Kidney glomerular epithelial cell (primary cell): ENCODE data around the gene MYO5C.
"Not testable (repeated sequence)": the region's sequence is repeated elsewhere in the genome, so short reads cannot be mapped to it uniquely, and the experiment has no call there.

Experiments
- DNase-seq: peaks from one replicate; lab custom pipeline; 2025; lab: John Stamatoyannopoulos, UW

The MYO5C gene

DNA sequence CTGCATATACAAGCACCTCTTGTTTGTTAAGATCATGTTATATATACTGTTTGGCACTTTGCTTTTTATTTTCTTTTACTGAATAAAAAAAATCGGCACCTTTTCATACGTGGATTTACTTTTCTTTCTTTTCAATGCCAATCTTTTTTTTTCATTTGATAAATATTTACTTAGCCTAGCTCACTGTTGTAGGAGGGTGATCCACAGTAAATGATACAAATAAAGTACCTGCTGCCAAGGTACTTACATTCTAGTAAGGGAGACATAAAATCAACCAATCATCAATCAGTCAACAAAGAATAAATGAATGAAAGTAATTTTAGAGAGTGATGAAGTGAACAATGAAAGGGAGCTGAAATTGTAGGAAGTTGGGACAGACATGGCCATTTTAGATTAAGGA, 122.7 kb downstream of the MYO5C start:
- no peak for DNase-seq

DNA sequence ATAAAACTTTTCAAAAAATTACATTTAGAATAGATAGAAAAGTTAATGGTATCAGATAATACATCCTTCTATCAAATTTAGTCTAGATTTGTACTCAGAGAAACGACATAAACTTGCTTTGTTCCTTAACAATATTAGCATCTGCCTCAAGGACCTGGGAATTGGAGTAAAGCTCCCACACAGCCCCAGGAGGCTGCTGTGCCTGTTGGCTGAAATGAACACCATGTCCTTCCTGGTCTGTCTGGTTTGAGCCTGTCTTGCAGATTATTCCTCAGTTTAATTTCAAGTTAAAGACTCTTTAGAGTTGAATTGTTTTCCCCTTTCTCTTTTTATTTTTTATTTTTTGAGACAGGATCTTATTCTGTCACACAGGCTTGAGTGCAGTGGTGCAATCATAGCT, 123.8 kb downstream of the MYO5C start:
- no peak for DNase-seq

GRCh38 chr15:52171386-52171785, 124.2 kb downstream of the MYO5C start:
- peak; percentile 2 for DNase-seq

GRCh38 chr15:52170199-52170598, 125.4 kb downstream of the MYO5C start:
- DNase-seq, result not testable (repeated sequence)

GRCh38 chr15:52165494-52166131, 130.0 kb downstream of the MYO5C start:
- DNase-seq, result not testable (repeated sequence)

- DNase-seq, result no peak
Observed at GRCh38 chr15:52164631-52165265, 130.9 kb downstream of the MYO5C start.

GRCh38 chr15:52163321-52164190, 132.0 kb downstream of the MYO5C start:
- DNase-seq, result no peak

GRCh38 chr15:52162876-52163275, 132.7 kb downstream of the MYO5C start:
- DNase-seq, result no peak

- DNase-seq, result no peak
Observed at GRCh38 chr15:52162260-52162659, 133.3 kb downstream of the MYO5C start.

- no peak for DNase-seq
Observed at GRCh38 chr15:52161406-52161966, 134.1 kb downstream of the MYO5C start.

DNA sequence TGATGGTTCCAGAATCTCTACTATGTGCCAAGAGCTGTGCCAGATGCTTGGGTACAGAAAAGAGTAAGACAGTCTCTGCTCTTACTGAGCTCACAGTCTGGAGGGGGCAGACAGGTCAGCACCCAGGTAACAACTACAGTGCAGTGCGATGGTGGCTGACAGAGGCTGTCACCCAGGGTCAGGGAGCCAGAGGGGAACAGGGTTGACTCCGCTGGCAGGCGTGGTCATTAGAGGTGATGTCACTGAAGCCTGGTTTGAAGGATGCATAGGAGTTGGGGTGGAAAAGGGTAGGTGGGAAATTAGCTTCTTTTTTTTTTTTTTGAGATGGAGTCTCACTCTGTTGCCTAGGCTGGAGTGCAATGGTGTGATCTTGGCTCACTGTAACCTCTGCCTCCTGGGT, 136.0 kb downstream of the MYO5C start:
- no peak for DNase-seq

DNA sequence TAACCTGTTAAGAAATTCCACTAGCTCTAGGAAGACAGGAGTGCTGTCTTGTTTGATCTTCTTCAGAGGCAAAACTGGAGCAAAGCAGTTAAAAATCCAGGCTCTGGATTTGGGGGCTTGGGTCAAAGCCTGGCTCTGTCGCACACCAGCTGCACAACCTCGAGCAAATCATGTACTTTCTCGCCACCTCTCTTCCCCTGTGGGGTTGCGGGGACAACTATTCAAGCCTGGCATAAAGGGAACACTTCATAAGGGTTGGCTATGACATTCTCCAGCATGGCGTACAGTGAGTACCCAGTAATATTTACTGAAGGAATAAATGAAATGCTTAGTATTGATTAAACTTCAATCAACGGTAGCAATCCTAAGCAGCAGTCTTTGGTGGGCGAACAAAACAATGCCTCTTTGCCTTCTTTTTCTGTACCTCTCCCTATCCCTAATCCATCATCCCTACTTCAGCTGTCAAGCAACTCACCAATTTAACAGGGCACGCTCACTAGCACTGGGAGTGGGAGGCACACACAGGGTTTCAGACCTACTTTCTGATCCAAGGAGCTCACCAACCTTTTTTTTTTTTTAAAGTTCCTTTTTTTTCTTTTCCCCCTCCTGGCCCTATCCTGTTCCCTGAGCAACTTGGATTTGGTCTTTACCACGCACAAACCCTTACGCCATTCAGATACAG, 137.4 kb downstream of the MYO5C start:
- DNase-seq, result no peak

- no peak for DNase-seq
Observed at GRCh38 chr15:52155878-52156277, 139.7 kb downstream of the MYO5C start.

GRCh38 chr15:52154896-52155865, 140.4 kb downstream of the MYO5C start:
- no peak for DNase-seq

GRCh38 chr15:52153900-52154895, 141.4 kb downstream of the MYO5C start:
- DNase-seq, result no peak

DNA sequence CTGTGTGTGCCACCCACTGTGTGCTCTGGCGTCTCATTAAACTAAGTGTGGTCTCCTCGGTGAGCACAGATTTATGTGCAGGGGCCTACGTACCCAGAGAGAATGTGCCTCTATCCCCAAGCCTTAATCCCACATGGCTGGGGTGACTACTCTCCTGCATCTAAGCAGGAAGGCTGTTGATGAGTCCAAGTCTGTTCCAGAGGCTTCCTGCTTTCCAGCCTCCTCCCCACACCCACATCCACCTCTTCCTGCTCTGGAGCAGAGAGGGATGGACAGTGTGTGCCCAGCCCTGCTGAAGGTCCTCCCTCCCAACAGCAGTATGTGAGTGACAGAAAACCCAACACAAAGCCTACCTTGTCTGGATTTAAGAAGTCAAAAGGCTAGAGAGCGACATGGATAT, 144.3 kb downstream of the MYO5C start:
- DNase-seq, result no peak

- DNase-seq, result no peak
Observed at GRCh38 chr15:52150871-52151270, 144.7 kb downstream of the MYO5C start.

DNA sequence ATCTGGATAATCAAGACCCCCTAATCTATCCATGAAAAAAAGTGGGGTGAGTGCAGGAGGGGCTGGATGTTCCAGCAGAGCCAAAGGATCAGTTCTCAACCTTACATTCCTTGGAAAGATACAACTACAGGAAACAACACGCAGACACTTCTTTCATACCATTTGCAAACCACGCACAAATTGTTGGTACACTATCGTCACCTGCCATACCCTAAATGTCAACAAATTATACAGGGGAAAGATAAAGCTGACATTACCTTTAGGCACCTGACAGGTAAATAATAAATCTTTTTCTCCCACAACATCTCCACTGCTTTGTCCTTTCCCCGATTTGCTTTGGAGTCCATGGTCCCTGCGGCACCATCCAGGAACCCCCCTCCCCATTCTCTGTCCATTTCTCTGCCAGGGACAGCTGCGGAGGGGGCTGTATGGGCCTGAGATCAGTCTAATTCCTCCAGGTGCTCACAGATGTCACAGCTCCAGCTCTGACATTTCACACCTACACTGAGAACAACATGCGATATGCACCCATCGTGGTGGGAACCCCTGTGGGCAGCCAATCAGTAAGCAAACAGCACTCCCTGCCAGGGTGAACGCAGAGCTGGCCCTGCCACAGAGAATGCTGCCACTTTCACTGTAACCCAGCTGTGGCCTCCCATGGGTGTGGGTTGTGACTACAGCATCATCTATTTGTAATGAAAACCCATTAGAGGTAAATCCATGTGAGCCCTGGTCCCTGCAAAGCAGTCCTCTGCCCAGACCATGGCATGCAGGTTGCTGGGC, 145.4 kb downstream of the MYO5C start:
- DNase-seq, result no peak

DNA sequence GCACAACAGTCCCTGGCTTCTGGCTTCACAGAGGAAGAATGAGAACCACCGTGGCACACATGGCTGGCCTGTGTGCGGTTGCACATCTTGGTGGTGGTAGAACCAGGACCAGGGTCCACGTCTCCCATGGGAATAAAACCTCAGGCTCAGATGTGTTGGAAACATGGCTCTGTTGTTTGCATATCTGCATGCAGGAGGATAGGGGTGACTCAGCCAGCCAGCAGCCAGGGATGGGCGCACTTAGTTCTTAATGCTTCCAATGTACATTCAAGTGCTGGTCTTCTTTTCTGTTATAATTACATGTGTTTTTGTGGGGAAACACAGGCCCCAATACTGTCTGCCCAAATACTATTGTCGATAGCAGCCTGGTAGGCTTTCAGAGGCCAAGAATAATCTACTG, 147.2 kb downstream of the MYO5C start:
- DNase-seq, result no peak
